Ammon's horn (tissue), 1 donor: ENCODE results near the gene SLC8A2.

Experiments
- DNase-seq: peaks from one replicate; pipeline ENCODE4 v3.0.0-alpha.2; 2016; ENCODE audit warnings: low spot score

The SLC8A2 gene

GRCh38 chr19:47381121-47381520, 90.6 kb downstream of the SLC8A2 start:
- DNase-seq: no peak

GRCh38 chr19:47380559-47380958, 91.1 kb downstream of the SLC8A2 start:
- DNase-seq: no peak

- DNase-seq: peak; percentile 73
These were observed 92.2 kb downstream of the SLC8A2 start for GRCh38 chr19:47379381-47379938.

- DNase-seq: no peak
These were observed 93.4 kb downstream of the SLC8A2 start for GRCh38 chr19:47378246-47378645.
